ENCODE data around the gene RAB23.

- peak; percentile 54 for TF ChIP-seq YY1 (IDR thresholded peaks at IDR 0.05; ENCODE audit: low read depth)
- TF ChIP-seq CEBPB (IDR thresholded peaks at IDR 0.05): no peak; the same call in 1 of the 2 replicates
- TF ChIP-seq, protein P1, sequence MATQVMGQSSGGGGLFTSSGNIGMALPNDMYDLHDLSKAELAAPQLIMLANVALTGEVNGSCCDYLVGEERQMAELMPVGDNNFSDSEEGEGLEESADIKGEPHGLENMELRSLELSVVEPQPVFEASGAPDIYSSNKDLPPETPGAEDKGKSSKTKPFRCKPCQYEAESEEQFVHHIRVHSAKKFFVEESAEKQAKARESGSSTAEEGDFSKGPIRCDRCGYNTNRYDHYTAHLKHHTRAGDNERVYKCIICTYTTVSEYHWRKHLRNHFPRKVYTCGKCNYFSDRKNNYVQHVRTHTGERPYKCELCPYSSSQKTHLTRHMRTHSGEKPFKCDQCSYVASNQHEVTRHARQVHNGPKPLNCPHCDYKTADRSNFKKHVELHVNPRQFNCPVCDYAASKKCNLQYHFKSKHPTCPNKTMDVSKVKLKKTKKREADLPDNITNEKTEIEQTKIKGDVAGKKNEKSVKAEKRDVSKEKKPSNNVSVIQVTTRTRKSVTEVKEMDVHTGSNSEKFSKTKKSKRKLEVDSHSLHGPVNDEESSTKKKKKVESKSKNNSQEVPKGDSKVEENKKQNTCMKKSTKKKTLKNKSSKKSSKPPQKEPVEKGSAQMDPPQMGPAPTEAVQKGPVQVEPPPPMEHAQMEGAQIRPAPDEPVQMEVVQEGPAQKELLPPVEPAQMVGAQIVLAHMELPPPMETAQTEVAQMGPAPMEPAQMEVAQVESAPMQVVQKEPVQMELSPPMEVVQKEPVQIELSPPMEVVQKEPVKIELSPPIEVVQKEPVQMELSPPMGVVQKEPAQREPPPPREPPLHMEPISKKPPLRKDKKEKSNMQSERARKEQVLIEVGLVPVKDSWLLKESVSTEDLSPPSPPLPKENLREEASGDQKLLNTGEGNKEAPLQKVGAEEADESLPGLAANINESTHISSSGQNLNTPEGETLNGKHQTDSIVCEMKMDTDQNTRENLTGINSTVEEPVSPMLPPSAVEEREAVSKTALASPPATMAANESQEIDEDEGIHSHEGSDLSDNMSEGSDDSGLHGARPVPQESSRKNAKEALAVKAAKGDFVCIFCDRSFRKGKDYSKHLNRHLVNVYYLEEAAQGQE (IDR thresholded peaks at IDR 0.05; ENCODE audit: low read depth): 0 out of 2 replicates have a peak, but pooled peaks have one; percentile 9
- TF ChIP-seq FOXM1 (IDR thresholded peaks at IDR 0.05; ENCODE audit: borderline replicate concordance, low read depth): no peak
- TF ChIP-seq, protein P2, sequence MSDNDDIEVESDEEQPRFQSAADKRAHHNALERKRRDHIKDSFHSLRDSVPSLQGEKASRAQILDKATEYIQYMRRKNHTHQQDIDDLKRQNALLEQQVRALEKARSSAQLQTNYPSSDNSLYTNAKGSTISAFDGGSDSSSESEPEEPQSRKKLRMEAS (IDR thresholded peaks at IDR 0.05): peak; percentile 72; the same call in 1 of the 2 replicates
- TF ChIP-seq TAF1 (IDR thresholded peaks at IDR 0.05; ENCODE audit: low read depth): peak; percentile 74
- peak; percentile 30; the same call in 1 of the 2 replicates for TF ChIP-seq TCF12 (IDR thresholded peaks at IDR 0.05; ENCODE audit: low read depth)
- TF ChIP-seq, protein P3, sequence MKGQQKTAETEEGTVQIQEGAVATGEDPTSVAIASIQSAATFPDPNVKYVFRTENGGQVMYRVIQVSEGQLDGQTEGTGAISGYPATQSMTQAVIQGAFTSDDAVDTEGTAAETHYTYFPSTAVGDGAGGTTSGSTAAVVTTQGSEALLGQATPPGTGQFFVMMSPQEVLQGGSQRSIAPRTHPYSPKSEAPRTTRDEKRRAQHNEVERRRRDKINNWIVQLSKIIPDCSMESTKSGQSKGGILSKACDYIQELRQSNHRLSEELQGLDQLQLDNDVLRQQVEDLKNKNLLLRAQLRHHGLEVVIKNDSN (IDR thresholded peaks at IDR 0.05): peak; percentile 22; the same call in 1 of the 2 replicates
- no peak; the same call in 1 of the 2 replicates for TF ChIP-seq CREB1 (IDR thresholded peaks at IDR 0.05; ENCODE audit: low read depth)
- TF ChIP-seq EP300 (IDR thresholded peaks at IDR 0.05; ENCODE audit: borderline replicate concordance): peak; percentile 41; the same call in 1 of the 2 replicates
- no peak for TF ChIP-seq RAD21 (IDR thresholded peaks at IDR 0.05; ENCODE audit: low read depth)
- peak; percentile 56 for TF ChIP-seq ZBTB7A (IDR thresholded peaks at IDR 0.05; ENCODE audit: low read depth)
Observed at GRCh38 chr6:57172136-57173055, 49.7 kb downstream of the RAB23 start, which contains the start of gene BAG2.
